CD4-positive, CD25-positive, alpha-beta regulatory T cell (primary cell): ENCODE data around the gene VPS52. TPM values are rescaled to one million over a fixed set of nuclear protein-coding genes. Genes with fewer than 3 reads are reported as not detected.

ENCODE experiments used
- ATAC-seq, 2 donors: fragments of 150-1000 bp; cut with Tn5 transposase; one replicate each; pipeline ENCODE4 v1.10.0; 2021; ENCODE audit warnings: low read depth in 2 of 2, moderate number of reproducible peaks in 2 of 2, moderate library complexity in 1 of 2
- DNase-seq, 3 donors: peaks; one replicate each; pipeline versions ENCODE4 v3.0.0 to v3.0.0-alpha.2; 2012 to 2022; ENCODE audit warnings: mixed read lengths in 1 of 3
- H3K27ac ChIP-seq: one replicate; pipeline ENCODE4 v1.7.0; 2013; ENCODE audit warnings: mild to moderate bottlenecking, low read length; ENCODE audit not compliant: insufficient read depth, poor library complexity, severe bottlenecking
- H3K27me3 ChIP-seq: one replicate; pipeline ENCODE4 v1.7.0; 2013; ENCODE audit warnings: low read length; ENCODE audit not compliant: control insufficient read depth, insufficient read depth
- H3K36me3 ChIP-seq: one replicate; pipeline ENCODE4 v1.7.0; 2013; ENCODE audit warnings: mild to moderate bottlenecking, low read length, moderate library complexity; ENCODE audit not compliant: control insufficient read depth, insufficient read depth
- H3K4me1 ChIP-seq: 2 replicates; pipeline ENCODE4 v1.7.0; 2013; ENCODE audit warnings: mild to moderate bottlenecking, low read length; ENCODE audit not compliant: insufficient read depth, control insufficient read depth, poor library complexity, severe bottlenecking
- H3K4me3 ChIP-seq: one replicate; pipeline ENCODE4 v1.7.0; 2013; ENCODE audit warnings: low read depth, mild to moderate bottlenecking, low read length, moderate library complexity
- H3K9me3 ChIP-seq, 2 experiments: 1 replicate in 1 of 2; 2 replicates in 1 of 2; pipeline ENCODE4 v1.7.0; 2013; ENCODE audit warnings: low read length in 2 of 2, mild to moderate bottlenecking in 1 of 2, moderate library complexity in 1 of 2; ENCODE audit not compliant: control insufficient read depth in 2 of 2
- H3K27ac Mint-ChIP-seq, 3 donors: one replicate each; pipeline ENCODE4 v1.8.0; 2020 to 2022; ENCODE audit warnings: mild to moderate bottlenecking in 3 of 3, mixed read lengths in 3 of 3, moderate library complexity in 2 of 3
- H3K27me3 Mint-ChIP-seq: one replicate; pipeline ENCODE4 v1.8.0; 2022; ENCODE audit warnings: mild to moderate bottlenecking, mixed read lengths
- H3K36me3 Mint-ChIP-seq: one replicate; pipeline ENCODE4 v1.8.0; 2020; ENCODE audit warnings: mixed read lengths
- H3K4me1 Mint-ChIP-seq, 4 donors: one replicate each; pipeline ENCODE4 v1.8.0; 2020 to 2022; ENCODE audit warnings: mixed read lengths in 4 of 4, mild to moderate bottlenecking in 1 of 4
- H3K4me3 Mint-ChIP-seq, 4 donors: one replicate each; pipeline ENCODE4 v1.8.0; 2020 to 2022; ENCODE audit warnings: mild to moderate bottlenecking in 4 of 4, mixed read lengths in 4 of 4, moderate library complexity in 3 of 4
- H3K9me3 Mint-ChIP-seq, 7 donors: one replicate each; pipeline ENCODE4 v1.8.0; 2020 to 2022; ENCODE audit warnings: mixed read lengths in 7 of 7, mild to moderate bottlenecking in 3 of 7, moderate library complexity in 2 of 7
- polyA plus RNA-seq, 4 donors: library from polyadenylated mRNA; unstranded; fragments of 300-500 nt; fragmentation: Illumina TruSeq; gene quantifications; one replicate each; pipeline ENCODE4 v1.2.3, GENCODE V29; 2021
- total RNA-seq: library from RNA; stranded (reverse); gene quantifications from one replicate; pipeline ENCODE4 v1.2.3, GENCODE V29; 2022

The VPS52 gene
- total and polyA plus RNA-seq, 5 donors from 2014 or later: 12.4 to 70.6 (median 15.1) TPM

DNA sequence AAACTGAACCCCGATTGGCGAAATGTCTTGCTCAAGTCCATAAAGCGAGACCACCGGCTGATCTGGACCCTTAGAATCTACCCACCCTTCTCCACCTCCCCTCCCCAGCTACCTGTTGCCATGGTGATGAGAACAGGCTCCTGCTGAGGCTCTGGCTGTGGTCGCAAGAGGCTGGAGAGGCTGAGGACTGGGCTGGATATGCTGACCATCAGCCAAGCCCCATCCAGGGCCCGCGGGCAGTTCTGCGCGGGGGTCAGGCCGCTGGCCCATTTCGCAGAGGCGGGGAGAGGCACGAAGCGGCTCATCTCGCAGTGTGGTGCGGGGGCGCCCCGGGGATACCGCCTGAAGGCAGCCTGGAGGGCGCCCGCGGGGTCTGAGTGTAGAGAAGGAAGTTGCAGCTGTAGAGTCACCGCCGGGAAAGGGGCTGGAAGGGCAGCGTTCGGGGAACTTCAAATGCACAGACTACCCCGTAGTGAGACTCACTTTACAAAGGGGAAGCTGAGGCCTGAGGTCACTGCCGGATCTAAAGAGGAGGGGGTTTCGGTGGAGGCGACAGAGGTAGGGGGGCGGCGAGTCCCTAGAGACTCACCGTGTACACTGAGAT, 41.5 kb upstream of the VPS52 start:
- Mint-ChIP-seq H3K9me3 (no peaks in the 10 kb centered on the region), H3K27ac (peak overlapping the region; percentile 98 to 99 (median 99)), H3K36me3 (peaks cover 15% of the 10 kb centered on the region), H3K27me3 (no peaks in the 10 kb centered on the region), H3K4me1 (peaks cover 4 to 82% (median 28%) of the 10 kb centered on the region in 4 donors), H3K4me3 (peak overlapping the region; percentile 99 to 100 (median 99))
- Histone ChIP-seq H3K4me1 (peaks cover 57% of the 10 kb centered on the region), H3K27me3 (no peaks in the 10 kb centered on the region), H3K4me3 (peak overlapping the region; percentile 94), H3K36me3 (peaks cover 18% of the 10 kb centered on the region), H3K27ac (peak overlapping the region; percentile 100), H3K9me3 (no peaks in the 10 kb centered on the region)
- peak in 1 of 3 donors; percentile 53 for DNase-seq
- ATAC-seq: no peak

- peaks cover 24% of the 10 kb centered on the region for H3K36me3 ChIP-seq
- H3K4me1 ChIP-seq: peaks cover 57% of the 10 kb centered on the region
- Mint-ChIP-seq H3K27me3 (no peaks in the 10 kb centered on the region), H3K27ac (peak overlapping the region; percentile 98 to 99 (median 99)), H3K9me3 (no peaks in the 10 kb centered on the region), H3K4me3 (peak overlapping the region; percentile 99 to 100 (median 99)), H3K36me3 (peaks cover 10% of the 10 kb centered on the region), H3K4me1 (peaks cover 4 to 81% (median 26%) of the 10 kb centered on the region in 4 donors)
- no peaks in the 10 kb centered on the region for H3K9me3 ChIP-seq
- DNase-seq (peak; percentile 81 to 92 (median 87)), ATAC-seq (peak; percentile 50 to 55)
- H3K27me3 ChIP-seq: no peaks in the 10 kb centered on the region
- peak overlapping the region; percentile 100 for H3K27ac ChIP-seq
- peak overlapping the region; percentile 94 for H3K4me3 ChIP-seq
Measured at GRCh38 chr6:33312361-33313104, 40.9 kb upstream of the VPS52 start.

DNA sequence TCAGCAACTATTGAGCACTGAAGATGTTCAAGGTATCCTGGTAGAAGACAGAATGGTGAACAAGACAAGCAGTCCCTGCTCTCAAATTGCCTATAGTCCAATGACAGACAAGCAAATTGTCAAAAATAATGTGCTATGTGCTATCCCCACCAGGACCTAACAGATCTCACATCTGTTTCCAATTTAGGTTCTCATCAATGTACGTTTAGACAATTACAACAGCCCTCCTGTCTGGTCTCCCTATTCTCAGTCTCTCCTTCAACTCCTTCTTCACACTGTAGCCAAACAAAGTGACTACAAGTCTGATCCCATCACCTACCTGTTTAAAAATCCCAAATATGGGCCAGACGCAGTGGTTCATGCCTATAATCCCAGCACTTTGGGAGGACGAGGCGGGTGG, 34.7 kb upstream of the VPS52 start:
- Histone ChIP-seq H3K4me1 (peaks cover 19% of the 10 kb centered on the region), H3K4me3 (no peak overlapping the region), H3K36me3 (peaks cover 59% of the 10 kb centered on the region), H3K9me3 (no peaks in the 10 kb centered on the region), H3K27me3 (no peaks in the 10 kb centered on the region), H3K27ac (no peak overlapping the region)
- H3K27me3 Mint-ChIP-seq: no peaks in the 10 kb centered on the region
- DNase-seq (no peak), ATAC-seq (no peak)
- peak overlapping the region in 2 of 3 donors; percentile 18 to 62 for H3K27ac Mint-ChIP-seq
- peak overlapping the region in 2 of 4 donors; percentile 21 to 36 for H3K4me3 Mint-ChIP-seq
- no peaks in the 10 kb centered on the region for H3K9me3 Mint-ChIP-seq
- H3K4me1 Mint-ChIP-seq: peaks cover 4 to 59% (median 27%) of the 10 kb centered on the region in 4 donors
- peaks cover 26% of the 10 kb centered on the region for H3K36me3 Mint-ChIP-seq

DNA sequence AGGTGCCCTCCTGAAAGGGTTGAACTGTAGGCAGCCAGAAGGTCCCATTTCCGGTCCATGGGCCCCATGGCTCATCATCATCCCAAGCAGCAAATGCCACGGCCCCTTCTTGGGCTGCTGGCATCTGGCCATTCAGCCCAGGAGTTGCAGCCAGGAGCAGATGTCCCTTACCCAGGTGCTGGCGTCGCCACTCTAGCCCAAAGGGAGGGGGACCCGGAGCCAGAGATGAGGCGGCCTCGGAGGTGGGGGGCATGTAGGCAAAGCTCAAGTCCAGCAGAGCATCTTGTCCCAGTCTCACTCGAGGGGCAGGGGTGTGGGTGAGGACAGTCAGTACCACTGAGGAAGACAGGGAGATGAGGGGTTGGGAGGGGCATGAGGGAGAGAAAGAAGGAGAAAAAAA, 33.4 kb upstream of the VPS52 start:
- H3K4me1 ChIP-seq: peaks cover 14% of the 10 kb centered on the region
- Mint-ChIP-seq H3K36me3 (peaks cover 20% of the 10 kb centered on the region), H3K27ac (peak overlapping the region in 2 of 3 donors; percentile 36 to 83), H3K4me3 (no peak overlapping the region), H3K9me3 (no peaks in the 10 kb centered on the region), H3K27me3 (peaks cover under 1% of the 10 kb centered on the region), H3K4me1 (peaks cover 4 to 62% (median 32%) of the 10 kb centered on the region in 4 donors)
- no peak for DNase-seq
- no peak overlapping the region for H3K4me3 ChIP-seq
- no peaks in the 10 kb centered on the region for H3K9me3 ChIP-seq
- H3K36me3 ChIP-seq: peaks cover 54% of the 10 kb centered on the region
- no peaks in the 10 kb centered on the region for H3K27me3 ChIP-seq
- ATAC-seq: no peak
- no peak overlapping the region for H3K27ac ChIP-seq

GRCh38 chr6:33304216-33304615, 32.5 kb upstream of the VPS52 start:
- peaks cover 20% of the 10 kb centered on the region for H3K36me3 Mint-ChIP-seq
- no peak overlapping the region for H3K27ac ChIP-seq
- peaks cover 9% of the 10 kb centered on the region for H3K27me3 Mint-ChIP-seq
- H3K4me3 ChIP-seq: no peak overlapping the region
- H3K9me3 Mint-ChIP-seq: peaks cover 0 to 1% (median 0%) of the 10 kb centered on the region in 7 donors
- no peaks in the 10 kb centered on the region for H3K27me3 ChIP-seq
- ATAC-seq (no peak), DNase-seq (no peak)
- H3K4me3 Mint-ChIP-seq: no peak overlapping the region
- H3K9me3 ChIP-seq: no peaks in the 10 kb centered on the region
- H3K4me1 Mint-ChIP-seq: peaks cover 4 to 66% (median 40%) of the 10 kb centered on the region in 4 donors
- H3K36me3 ChIP-seq: peaks cover 50% of the 10 kb centered on the region
- peaks cover 22% of the 10 kb centered on the region for H3K4me1 ChIP-seq
- H3K27ac Mint-ChIP-seq: peak overlapping the region in 1 of 3 donors; percentile 83

GRCh38 chr6:33301877-33302276, 30.2 kb upstream of the VPS52 start:
- DNase-seq: no peak
- H3K36me3 Mint-ChIP-seq: peaks cover 15% of the 10 kb centered on the region
- Histone ChIP-seq H3K9me3 (no peaks in the 10 kb centered on the region), H3K27me3 (no peaks in the 10 kb centered on the region), H3K4me1 (peaks cover 34% of the 10 kb centered on the region), H3K36me3 (peaks cover 36% of the 10 kb centered on the region), H3K4me3 (no peak overlapping the region), H3K27ac (peak overlapping the region; percentile 23)
- peaks cover 0 to 3% (median 0%) of the 10 kb centered on the region in 7 donors for H3K9me3 Mint-ChIP-seq
- no peak for ATAC-seq
- H3K4me3 Mint-ChIP-seq: peak overlapping the region in 2 of 4 donors; percentile 4 to 28
- H3K27ac Mint-ChIP-seq: peak overlapping the region in 1 of 3 donors; percentile 91
- peaks cover 10% of the 10 kb centered on the region for H3K27me3 Mint-ChIP-seq
- peaks cover 0 to 60% (median 38%) of the 10 kb centered on the region in 4 donors for H3K4me1 Mint-ChIP-seq

- Mint-ChIP-seq H3K4me1 (peaks cover 0 to 50% (median 26%) of the 10 kb centered on the region in 4 donors), H3K27me3 (peaks cover 10% of the 10 kb centered on the region), H3K27ac (peak overlapping the region; percentile 98 to 100 (median 100)), H3K4me3 (peak overlapping the region; percentile 99 to 100 (median 100)), H3K9me3 (peaks cover 0 to 3% (median 0%) of the 10 kb centered on the region in 7 donors), H3K36me3 (peaks cover 11% of the 10 kb centered on the region)
- Histone ChIP-seq H3K4me3 (peak overlapping the region; percentile 90), H3K36me3 (peaks cover 34% of the 10 kb centered on the region), H3K27ac (peak overlapping the region; percentile 92), H3K9me3 (no peaks in the 10 kb centered on the region), H3K27me3 (no peaks in the 10 kb centered on the region), H3K4me1 (peaks cover 27% of the 10 kb centered on the region)
- DNase-seq: peak; percentile 88 to 96 (median 92)
- ATAC-seq: peak; percentile 86 to 87
Measured at GRCh38 chr6:33299237-33299944, 27.7 kb upstream of the VPS52 start.
